ENCODE results near the gene ACSM2B. TPM values are rescaled to one million over a fixed set of nuclear protein-coding genes. Genes with fewer than 3 reads are reported as not detected.

Gene ACSM2B
- total and polyA plus RNA-seq, 7 donors, result 0.03 to 0.14 TPM; not detected in 5

- TF ChIP-seq POLR2A (IDR thresholded peaks at IDR 0.05), result no peak
- TF ChIP-seq CTCF (IDR thresholded peaks at IDR 0.05), result no peak
- TF ChIP-seq POLR2AphosphoS5 (IDR thresholded peaks at IDR 0.05), result no peak
- TF ChIP-seq EP300 (IDR thresholded peaks at IDR 0.05), result no peak
- 86 to 87% methylated on average over 7 of the region's 7 CpGs for WGBS, 2 donors
- H3K4me3 ChIP-seq, result peak overlapping the region in 1 of 4 donors; percentile 8
- no peaks in the 10 kb centered on the region for H3K27me3 ChIP-seq
- peaks cover 0 to 34% (median 17%) of the 10 kb centered on the region in 4 donors for H3K4me1 ChIP-seq
- intact Hi-C loops (cut with DNase I), result no loop called here
- no peak for DNase-seq
- no peaks in the 10 kb centered on the region for H3K36me3 ChIP-seq
- H3K27ac ChIP-seq, result peak overlapping the region in 3 of 4 donors; percentile 42 to 58 (median 50)
- no peaks in the 10 kb centered on the region for H3K9me3 ChIP-seq
These were observed 37.5 kb upstream of the ACSM2B start for GRCh38 chr16:20613481-20614185.

GRCh38 chr16:20612551-20613480, 36.6 kb upstream of the ACSM2B start:
- WGBS, 2 donors, result 72 to 74% methylated on average over 9 of the region's 9 CpGs
- no peaks in the 10 kb centered on the region for H3K27me3 ChIP-seq
- H3K36me3 ChIP-seq, result no peaks in the 10 kb centered on the region
- peaks cover 0 to 34% (median 17%) of the 10 kb centered on the region in 4 donors for H3K4me1 ChIP-seq
- intact Hi-C loops (cut with DNase I), result no loop called here
- peak overlapping the region; percentile 20 to 58 (median 46) for H3K27ac ChIP-seq
- peak in 1 of 4 donors; percentile 27 for TF ChIP-seq POLR2AphosphoS5 (IDR thresholded peaks at IDR 0.05)
- no peak for TF ChIP-seq EP300 (IDR thresholded peaks at IDR 0.05)
- no peak for TF ChIP-seq CTCF (IDR thresholded peaks at IDR 0.05)
- DNase-seq, result peak; percentile 82
- H3K4me3 ChIP-seq, result peak overlapping the region in 1 of 4 donors; percentile 8
- H3K9me3 ChIP-seq, result no peaks in the 10 kb centered on the region

- intact Hi-C loops (cut with DNase I), result no loop called here
- whole genome bisulfite sequencing, 2 donors, result 68 to 84% methylated on average over 5 of the region's 5 CpGs
- H3K9me3 ChIP-seq, result no peaks in the 10 kb centered on the region
- peak overlapping the region; percentile 42 to 60 (median 54) for H3K27ac ChIP-seq
- no peaks in the 10 kb centered on the region for H3K27me3 ChIP-seq
- no peaks in the 10 kb centered on the region for H3K36me3 ChIP-seq
- H3K4me1 ChIP-seq, result peaks cover 0 to 34% (median 17%) of the 10 kb centered on the region in 4 donors
- DNase-seq, result peak; percentile 84
- TF ChIP-seq EP300 (IDR thresholded peaks at IDR 0.05) (no peak), CTCF (IDR thresholded peaks at IDR 0.05) (no peak), POLR2A (IDR thresholded peaks at IDR 0.05) (no peak), POLR2AphosphoS5 (IDR thresholded peaks at IDR 0.05) (no peak)
- peak overlapping the region in 1 of 4 donors; percentile 8 for H3K4me3 ChIP-seq
These were observed 35.9 kb upstream of the ACSM2B start for GRCh38 chr16:20611975-20612481.

GRCh38 chr16:20611350-20611902, 35.3 kb upstream of the ACSM2B start:
- H3K36me3 ChIP-seq, result no peaks in the 10 kb centered on the region
- intact Hi-C loops (cut with DNase I), result no loop called here
- no peak overlapping the region for H3K4me3 ChIP-seq
- DNase-seq, result peak; percentile 87
- H3K9me3 ChIP-seq, result no peaks in the 10 kb centered on the region
- peak overlapping the region; percentile 40 to 60 (median 54) for H3K27ac ChIP-seq
- WGBS, 2 donors, result 40 to 56% methylated on average over 2 of the region's 2 CpGs
- H3K27me3 ChIP-seq, result no peaks in the 10 kb centered on the region
- peaks cover 0 to 34% (median 17%) of the 10 kb centered on the region in 4 donors for H3K4me1 ChIP-seq
- TF ChIP-seq EP300 (IDR thresholded peaks at IDR 0.05) (no peak), CTCF (IDR thresholded peaks at IDR 0.05) (no peak), POLR2AphosphoS5 (IDR thresholded peaks at IDR 0.05) (no peak)

Measured in sigmoid colon (tissue), 7 donors.